ENCODE data around the gene KCNMA1. TPM values are rescaled to one million over a fixed set of nuclear protein-coding genes. Genes with fewer than 3 reads are reported as not detected.
A peak's percentile ranks its signal among the peaks of the same experiment; 100 is the strongest.

KCNMA1 gene
- total RNA-seq, 1 experiment from 2014 or later, result 139 TPM

GRCh38 chr10:77011874-77012811 is 625.5 kb downstream of the KCNMA1 start:
- DNase-seq (ENCODE audit: low read depth), result no peak

GRCh38 chr10:77010430-77010829 is 627.2 kb downstream of the KCNMA1 start:
- no peak for DNase-seq (ENCODE audit: low read depth)

GRCh38 chr10:77007834-77008233 is 629.8 kb downstream of the KCNMA1 start:
- DNase-seq (ENCODE audit: low read depth), result no peak

GRCh38 chr10:77006836-77007511 is 630.6 kb downstream of the KCNMA1 start:
- peak; percentile 13 for DNase-seq (ENCODE audit: low read depth)

GRCh38 chr10:77005871-77006270 is 631.7 kb downstream of the KCNMA1 start:
- no peak for DNase-seq (ENCODE audit: low read depth)

- DNase-seq (ENCODE audit: low read depth), result peak; percentile 34
Measured at GRCh38 chr10:77004917-77005564, 632.6 kb downstream of the KCNMA1 start.

GRCh38 chr10:77002872-77003271 is 634.7 kb downstream of the KCNMA1 start:
- DNase-seq (ENCODE audit: low read depth), result no peak

- DNase-seq (ENCODE audit: low read depth), result no peak
Measured at GRCh38 chr10:77001206-77001605, 636.4 kb downstream of the KCNMA1 start.

- DNase-seq (ENCODE audit: low read depth), result no peak
Measured at GRCh38 chr10:76998451-76998850, 639.2 kb downstream of the KCNMA1 start.

GRCh38 chr10:76997631-76998030 is 640.0 kb downstream of the KCNMA1 start:
- no peak for DNase-seq (ENCODE audit: low read depth)

GRCh38 chr10:76995023-76995422 is 642.6 kb downstream of the KCNMA1 start:
- DNase-seq (ENCODE audit: low read depth), result no peak

GRCh38 chr10:76993213-76993612 is 644.4 kb downstream of the KCNMA1 start:
- DNase-seq (ENCODE audit: low read depth), result no peak

- no peak for DNase-seq (ENCODE audit: low read depth)
Measured at GRCh38 chr10:76992467-76992866, 645.1 kb downstream of the KCNMA1 start.

GRCh38 chr10:76991621-76992020 is 646.0 kb downstream of the KCNMA1 start:
- DNase-seq (ENCODE audit: low read depth), result no peak

- DNase-seq (ENCODE audit: low read depth), result no peak
Measured at GRCh38 chr10:76990561-76990960, 647.0 kb downstream of the KCNMA1 start.

- DNase-seq (ENCODE audit: low read depth), result peak; percentile 58
Measured at GRCh38 chr10:76984559-76985443, 652.8 kb downstream of the KCNMA1 start.

- DNase-seq (ENCODE audit: low read depth), result no peak
Measured at GRCh38 chr10:76983624-76984023, 654.0 kb downstream of the KCNMA1 start.

- DNase-seq (ENCODE audit: low read depth), result no peak
Measured at GRCh38 chr10:76982671-76983070, 654.9 kb downstream of the KCNMA1 start.

- DNase-seq (ENCODE audit: low read depth), result no peak
Measured at GRCh38 chr10:76981251-76981650, 656.4 kb downstream of the KCNMA1 start.

- DNase-seq (ENCODE audit: low read depth), result no peak
Measured at GRCh38 chr10:76977901-76978300, 659.7 kb downstream of the KCNMA1 start.

- DNase-seq (ENCODE audit: low read depth), result no peak
Measured at GRCh38 chr10:76977046-76977445, 660.6 kb downstream of the KCNMA1 start.

Measured in HT1080 (cell line).